Measurements from ENCODE around the gene MAJIN. TPM values are rescaled to one million over a fixed set of nuclear protein-coding genes. Genes with fewer than 3 reads are reported as not detected.

The MAJIN gene
- not detected in 5 replicates for total RNA-seq (2022; extraction: Qiagen RNA extraction; ENCODE audit: low read depth)

GRCh38 chr11:64971421-64972233, at the start of gene MAJIN:
TSS of gene MAJIN (minus strand) at chr11:64972108. CDS start at chr11:64959405, 12,703 bp downstream.

GRCh38 chr11:65013888-65014725, 42.2 kb upstream of the MAJIN start, which contains the start of gene ARL2:
TSS of gene ARL2 (plus strand) at chr11:65014160. CDS start at chr11:65014208, 48 bp downstream.

GRCh38 chr11:64996710-64997380, 24.9 kb upstream of the MAJIN start, which contains the start of gene BATF2:
TSS of gene BATF2 (minus strand) at chr11:64996971. CDS start at chr11:64996914, 57 bp downstream.

GRCh38 chr11:64935359-64936081, 36.4 kb downstream of the MAJIN start, which contains the start of gene GPHA2:
TSS of gene GPHA2 (minus strand) at chr11:64935893. CDS start at chr11:64935460, 433 bp downstream.

GRCh38 chr11:64923944-64924909, 47.7 kb downstream of the MAJIN start, which contains the start of gene PPP2R5B:
TSS of gene PPP2R5B (plus strand) at chr11:64924689. CDS start at chr11:64925735, 1,046 bp downstream.

GRCh38 chr11:64916775-64917662, 54.9 kb downstream of the MAJIN start, which contains the start of gene ATG2A:
TSS of gene ATG2A (minus strand) at chr11:64917209. CDS start at chr11:64917135, 74 bp downstream.

Other genes with a start within 250 kb of the MAJIN start
- 0.11 to 0.87 TPM (median 0.24 TPM) in 5 replicates for gene NRXN2, start 248.9 kb downstream of the MAJIN start, total RNA-seq (2022; extraction: Qiagen RNA extraction; ENCODE audit: low read depth)
- gene RASGRP2, start 228.0 kb downstream of the MAJIN start, total RNA-seq (2022; extraction: Qiagen RNA extraction; ENCODE audit: low read depth): 0.76 to 1.0 TPM (median 0.88 TPM) in 5 replicates
- gene PYGM, start 212.1 kb downstream of the MAJIN start, total RNA-seq (2022; extraction: Qiagen RNA extraction; ENCODE audit: low read depth): 0.36 to 0.73 TPM (median 0.39 TPM) in 5 replicates
- gene SF1, start 193.6 kb downstream of the MAJIN start, total RNA-seq (2022; extraction: Qiagen RNA extraction; ENCODE audit: low read depth): 158 to 212 TPM (median 184 TPM) in 5 replicates
- gene MAP4K2, start 168.9 kb downstream of the MAJIN start, total RNA-seq (2022; extraction: Qiagen RNA extraction; ENCODE audit: low read depth): 5.2 to 11.6 TPM (median 9.0 TPM) in 5 replicates
- 22.9 to 46.9 TPM (median 42.3 TPM) in 5 replicates for gene MEN1, start 161.6 kb downstream of the MAJIN start, total RNA-seq (2022; extraction: Qiagen RNA extraction; ENCODE audit: low read depth)
- 0.83 to 2.2 TPM (median 1.7 TPM) in 5 replicates for gene CDC42BPG, start 127.5 kb downstream of the MAJIN start, total RNA-seq (2022; extraction: Qiagen RNA extraction; ENCODE audit: low read depth)
- 93.7 to 127 TPM (median 121 TPM) in 5 replicates for gene EHD1, start 93.5 kb downstream of the MAJIN start, total RNA-seq (2022; extraction: Qiagen RNA extraction; ENCODE audit: low read depth)
- 10.9 to 23.2 TPM (median 22.0 TPM) in 5 replicates for gene ATG2A, start 54.9 kb downstream of the MAJIN start, total RNA-seq (2022; extraction: Qiagen RNA extraction; ENCODE audit: low read depth)
- gene PPP2R5B, start 47.4 kb downstream of the MAJIN start, total RNA-seq (2022; extraction: Qiagen RNA extraction; ENCODE audit: low read depth): 2.7 to 6.1 TPM (median 4.4 TPM) in 5 replicates
- gene GPHA2, start 36.2 kb downstream of the MAJIN start, total RNA-seq (2022; extraction: Qiagen RNA extraction; ENCODE audit: low read depth): not detected in 5 replicates
- 0.54 to 0.98 TPM (median 0.74 TPM) in 5 replicates for gene BATF2, start 24.9 kb upstream of the MAJIN start, total RNA-seq (2022; extraction: Qiagen RNA extraction; ENCODE audit: low read depth)
- 167 to 190 TPM (median 185 TPM) in 5 replicates for gene ARL2, start 42.1 kb upstream of the MAJIN start, total RNA-seq (2022; extraction: Qiagen RNA extraction; ENCODE audit: low read depth)
- gene SNX15, start 55.3 kb upstream of the MAJIN start, total RNA-seq (2022; extraction: Qiagen RNA extraction; ENCODE audit: low read depth): 21.9 to 25.1 TPM (median 22.4 TPM) in 5 replicates
- gene SAC3D1, start 69.1 kb upstream of the MAJIN start, total RNA-seq (2022; extraction: Qiagen RNA extraction; ENCODE audit: low read depth): 27.0 to 62.7 TPM (median 56.1 TPM) in 5 replicates
- not detected in 5 replicates for gene NAALADL1, start 86.4 kb upstream of the MAJIN start, total RNA-seq (2022; extraction: Qiagen RNA extraction; ENCODE audit: low read depth)
- 53.2 to 69.3 TPM (median 67.2 TPM) in 5 replicates for gene CDCA5, start 111.9 kb upstream of the MAJIN start, total RNA-seq (2022; extraction: Qiagen RNA extraction; ENCODE audit: low read depth)
- gene ZFPL1, start 112.1 kb upstream of the MAJIN start, total RNA-seq (2022; extraction: Qiagen RNA extraction; ENCODE audit: low read depth): 29.6 to 35.3 TPM (median 30.6 TPM) in 5 replicates
- gene VPS51, start 124.1 kb upstream of the MAJIN start, total RNA-seq (2022; extraction: Qiagen RNA extraction; ENCODE audit: low read depth): 49.7 to 55.7 TPM (median 55.4 TPM) in 5 replicates
- gene TM7SF2, start 139.8 kb upstream of the MAJIN start, total RNA-seq (2022; extraction: Qiagen RNA extraction; ENCODE audit: low read depth): 3.7 to 10.9 TPM (median 5.7 TPM) in 5 replicates
- gene ZNHIT2, start 145.6 kb upstream of the MAJIN start, total RNA-seq (2022; extraction: Qiagen RNA extraction; ENCODE audit: low read depth): 11.5 to 24.2 TPM (median 22.7 TPM) in 5 replicates
- gene FAU, start 150.0 kb upstream of the MAJIN start, total RNA-seq (2022; extraction: Qiagen RNA extraction; ENCODE audit: low read depth): 660 to 1,037 TPM (median 959 TPM) in 5 replicates
- 56.2 to 79.8 TPM (median 71.3 TPM) in 5 replicates for gene MRPL49, start 150.2 kb upstream of the MAJIN start, total RNA-seq (2022; extraction: Qiagen RNA extraction; ENCODE audit: low read depth)
- gene SYVN1, start 162.4 kb upstream of the MAJIN start, total RNA-seq (2022; extraction: Qiagen RNA extraction; ENCODE audit: low read depth): 24.2 to 45.2 TPM (median 43.1 TPM) in 5 replicates
- not detected in 5 replicates for gene SPDYC, start 198.1 kb upstream of the MAJIN start, total RNA-seq (2022; extraction: Qiagen RNA extraction; ENCODE audit: low read depth)
- gene CAPN1, start 209.8 kb upstream of the MAJIN start, total RNA-seq (2022; extraction: Qiagen RNA extraction; ENCODE audit: low read depth): 75.9 to 131 TPM (median 115 TPM) in 5 replicates